Erythroblast (primary cell): ENCODE results near the gene ZNF507.

Source experiments
- GATA1 ChIP-seq: IDR thresholded peaks from 2 replicates; pipeline ENCODE4 v1.6.1; 2011; ENCODE audit warnings: low read depth, mild to moderate bottlenecking, control low read depth, low read length, moderate library complexity
- POLR2A ChIP-seq: IDR thresholded peaks from 2 replicates; pipeline ENCODE4 v1.6.1; 2011; ENCODE audit warnings: mild to moderate bottlenecking, low read length

DNA sequence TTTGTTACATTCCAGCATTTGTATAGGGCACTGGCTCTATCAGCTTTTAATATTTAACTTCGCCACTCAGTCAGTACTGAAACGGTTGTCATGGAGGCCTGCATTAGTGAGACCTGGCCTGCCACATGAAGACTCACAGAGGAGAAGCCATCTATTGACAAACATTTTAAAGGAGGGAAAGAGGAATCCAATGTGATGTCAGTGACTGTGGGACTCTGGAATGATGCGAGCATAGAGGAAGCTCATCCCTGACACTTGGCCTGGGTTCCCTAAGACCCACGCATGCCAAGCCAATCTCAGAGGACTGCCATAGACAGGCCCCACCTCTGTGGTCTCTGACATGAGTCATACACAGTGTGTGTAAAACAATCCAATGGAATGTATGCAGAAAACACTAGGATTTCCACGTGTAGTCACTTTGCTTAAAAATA is 52.3 kb downstream of the ZNF507 start:
- TF ChIP-seq POLR2A, result no peak
- no peak for TF ChIP-seq GATA1
